ENCODE results near the gene KIF16B.

KIF16B gene

DNA sequence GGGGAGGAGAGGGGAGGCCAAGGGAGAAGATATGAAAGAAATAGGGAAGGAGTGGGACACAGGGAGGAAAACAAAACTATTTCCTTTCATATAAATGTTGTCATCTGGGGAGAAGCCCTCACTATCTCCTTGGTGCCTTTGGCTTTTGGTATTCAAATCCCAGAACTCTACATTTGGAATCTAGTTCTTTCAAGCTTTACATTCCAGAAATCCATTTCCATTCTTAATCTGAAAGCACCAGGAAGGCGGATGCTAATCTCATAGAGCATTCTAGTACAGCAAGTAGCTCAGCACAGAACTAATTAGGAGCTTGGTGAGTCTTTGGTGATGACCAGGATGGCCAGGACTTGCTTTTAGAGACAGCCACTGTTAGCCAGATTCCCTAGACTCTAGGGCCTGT, 177.9 kb downstream of the KIF16B start:
- TF ChIP-seq, protein P1, sequence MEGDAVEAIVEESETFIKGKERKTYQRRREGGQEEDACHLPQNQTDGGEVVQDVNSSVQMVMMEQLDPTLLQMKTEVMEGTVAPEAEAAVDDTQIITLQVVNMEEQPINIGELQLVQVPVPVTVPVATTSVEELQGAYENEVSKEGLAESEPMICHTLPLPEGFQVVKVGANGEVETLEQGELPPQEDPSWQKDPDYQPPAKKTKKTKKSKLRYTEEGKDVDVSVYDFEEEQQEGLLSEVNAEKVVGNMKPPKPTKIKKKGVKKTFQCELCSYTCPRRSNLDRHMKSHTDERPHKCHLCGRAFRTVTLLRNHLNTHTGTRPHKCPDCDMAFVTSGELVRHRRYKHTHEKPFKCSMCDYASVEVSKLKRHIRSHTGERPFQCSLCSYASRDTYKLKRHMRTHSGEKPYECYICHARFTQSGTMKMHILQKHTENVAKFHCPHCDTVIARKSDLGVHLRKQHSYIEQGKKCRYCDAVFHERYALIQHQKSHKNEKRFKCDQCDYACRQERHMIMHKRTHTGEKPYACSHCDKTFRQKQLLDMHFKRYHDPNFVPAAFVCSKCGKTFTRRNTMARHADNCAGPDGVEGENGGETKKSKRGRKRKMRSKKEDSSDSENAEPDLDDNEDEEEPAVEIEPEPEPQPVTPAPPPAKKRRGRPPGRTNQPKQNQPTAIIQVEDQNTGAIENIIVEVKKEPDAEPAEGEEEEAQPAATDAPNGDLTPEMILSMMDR (IDR thresholded peaks at IDR 0.05): no peak

DNA sequence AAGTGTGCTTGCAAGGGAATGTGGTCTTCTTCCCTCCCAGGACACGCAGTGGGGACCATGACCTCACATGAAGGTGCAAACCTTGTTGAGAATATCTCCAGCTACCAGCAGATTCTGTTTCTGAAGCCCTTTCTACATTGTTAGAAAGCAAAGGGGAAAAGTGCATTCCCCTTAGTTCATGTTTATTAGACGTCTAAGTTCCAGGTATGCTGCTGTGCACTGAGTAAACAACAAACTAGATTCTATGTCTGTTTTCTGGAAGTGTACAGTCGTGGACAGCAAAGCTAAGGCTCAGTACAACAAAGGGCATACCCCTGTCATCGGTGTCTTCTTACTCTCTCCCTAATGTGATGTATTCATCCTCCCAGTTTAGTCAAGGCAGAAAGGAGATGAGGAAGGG, 178.5 kb downstream of the KIF16B start:
- TF ChIP-seq, protein P1 (IDR thresholded peaks at IDR 0.05): no peak

DNA sequence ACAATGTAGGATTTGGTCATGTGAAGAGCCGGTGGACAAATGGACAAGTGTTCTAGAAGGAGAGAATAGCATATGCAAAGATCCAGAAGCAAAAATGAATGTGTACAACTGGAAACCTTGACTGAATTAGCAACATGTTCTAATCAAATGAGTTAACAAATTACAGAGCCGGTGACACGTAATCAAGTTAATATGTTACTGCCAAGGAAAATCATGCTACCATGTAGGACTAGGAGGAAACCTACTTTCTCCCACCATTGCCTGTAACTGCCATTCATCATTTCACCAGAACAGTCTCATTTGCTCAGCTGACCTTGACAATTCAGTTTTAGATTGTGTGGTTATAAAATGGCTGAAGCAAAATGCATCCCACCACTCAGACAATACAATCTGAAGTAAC, 179.4 kb downstream of the KIF16B start:
- TF ChIP-seq, protein P1 (IDR thresholded peaks at IDR 0.05): no peak

DNA sequence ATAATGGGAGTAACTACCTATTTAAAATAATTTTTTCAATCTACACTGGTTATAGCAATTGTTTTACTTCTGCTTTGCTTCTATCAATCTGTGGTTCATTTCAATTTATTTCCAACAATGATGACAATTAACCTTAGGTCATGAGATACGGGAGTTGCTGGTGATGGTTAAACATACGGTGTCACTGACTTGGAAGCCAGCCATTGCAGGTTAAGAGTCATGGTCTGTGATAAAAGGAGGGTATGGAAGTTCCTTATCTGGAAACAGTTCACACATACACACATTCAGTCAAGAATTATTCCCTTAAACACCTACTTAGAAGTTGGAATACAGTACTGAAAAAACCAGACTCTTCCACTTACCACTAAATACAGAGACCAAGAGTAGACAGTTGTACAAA, 180.0 kb downstream of the KIF16B start:
- TF ChIP-seq, protein P1 (IDR thresholded peaks at IDR 0.05): no peak

DNA sequence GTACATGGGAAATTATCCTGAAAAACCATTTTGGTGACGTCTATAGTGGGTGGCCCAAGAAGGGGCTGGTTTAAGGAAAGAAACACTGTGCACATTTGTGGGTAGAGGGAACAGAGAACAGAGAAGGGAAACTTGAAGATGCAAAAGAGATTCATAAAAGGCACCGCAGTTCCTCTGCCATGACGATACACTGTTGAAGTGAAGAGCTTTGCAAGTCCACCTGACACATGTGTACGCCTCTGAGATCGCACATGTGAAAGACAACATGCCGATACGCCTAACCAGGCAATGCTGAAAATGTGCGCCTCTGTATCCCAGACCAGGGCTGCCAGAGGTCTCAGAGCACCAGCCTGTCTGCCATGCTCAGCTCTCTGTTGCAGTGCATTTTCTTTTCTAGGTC, 180.9 kb downstream of the KIF16B start:
- TF ChIP-seq, protein P1 (IDR thresholded peaks at IDR 0.05): no peak

DNA sequence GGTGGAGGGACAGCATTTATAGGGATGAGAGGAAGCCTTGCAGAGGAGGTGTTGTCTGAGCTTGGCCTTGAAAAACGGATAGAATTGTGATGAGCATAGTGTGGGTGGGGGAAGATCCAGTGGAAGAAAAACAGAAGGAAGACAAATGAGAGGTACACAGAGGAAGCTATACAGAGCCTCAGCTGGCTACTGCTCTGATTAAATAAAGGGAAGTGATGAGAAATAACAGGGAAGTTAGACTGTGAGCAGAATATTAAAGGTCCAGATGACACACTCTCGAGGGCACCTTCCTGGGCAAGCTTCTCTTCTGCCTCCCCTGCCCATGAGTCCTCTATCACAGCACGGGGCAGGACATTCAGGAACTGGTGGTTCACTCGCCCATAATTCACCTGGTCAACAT, 182.3 kb downstream of the KIF16B start:
- TF ChIP-seq, protein P1 (IDR thresholded peaks at IDR 0.05): no peak

DNA sequence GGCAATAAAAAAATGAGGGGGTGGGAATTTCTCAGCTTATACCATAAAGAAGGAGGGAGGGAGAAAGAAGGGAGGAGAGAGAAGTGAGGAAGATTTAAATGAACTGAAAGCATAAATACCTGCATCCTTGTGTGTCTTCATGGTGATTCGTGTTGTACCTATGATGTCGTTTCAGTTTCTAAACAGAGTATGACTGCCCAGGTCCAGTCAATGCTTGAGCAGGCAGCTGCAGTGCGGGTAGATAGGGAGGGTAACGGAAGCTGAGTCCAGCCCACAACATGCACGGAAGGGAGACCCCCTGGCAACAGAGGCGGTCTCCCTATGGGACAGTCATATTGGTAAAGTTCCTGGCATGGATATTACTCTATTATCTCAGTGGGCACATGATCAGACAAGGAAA, 184.5 kb downstream of the KIF16B start:
- TF ChIP-seq, protein P1 (IDR thresholded peaks at IDR 0.05): no peak

DNA sequence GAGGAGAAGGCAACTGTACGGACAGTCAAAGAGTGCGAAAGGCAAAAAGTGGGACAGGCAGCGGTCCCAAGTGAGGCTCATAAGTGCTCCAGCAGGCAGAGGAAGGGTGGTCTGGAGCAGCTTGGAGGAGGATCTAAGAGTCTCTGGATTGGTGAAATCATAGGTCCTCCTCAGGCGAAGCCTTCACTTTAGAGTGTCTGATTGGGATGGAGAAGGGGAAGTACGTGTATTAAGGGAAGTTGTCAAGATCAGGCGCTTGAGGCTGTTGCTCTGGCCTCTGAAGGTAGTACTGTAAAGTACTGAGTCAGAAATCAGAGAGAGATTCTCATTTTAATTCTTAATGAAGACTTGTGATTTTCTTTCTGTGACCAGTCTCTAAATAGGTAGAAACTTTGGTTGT, 185.6 kb downstream of the KIF16B start:
- TF ChIP-seq, protein P1 (IDR thresholded peaks at IDR 0.05): no peak

All from LNCAP (cell line).